Kidney (tissue), 14 donors: ENCODE results near the gene IDI2. TPM values are rescaled to one million over a fixed set of nuclear protein-coding genes. Genes with fewer than 3 reads are reported as not detected.
"Not testable (repeated sequence)": the region's sequence is repeated elsewhere in the genome, so short reads cannot be mapped to it uniquely, and the experiment has no call there.

Experiments used
- DNase-seq, 5 donors: peaks; one replicate each; pipeline ENCODE4 v3.0.0-alpha.2; 2013 to 2020
- FAIRE-seq: peaks from 2 replicates; lab custom pipeline; 2012; peaks lifted over from hg19 to GRCh38; lab: Jason Lieb, UNC
- H3K27ac ChIP-seq, 2 donors: one replicate each; pipeline ENCODE4 v1.7.0; 2013; ENCODE audit warnings: low read depth in 2 of 2, low read length in 2 of 2, inconsistent platforms in 1 of 2
- H3K27me3 ChIP-seq: one replicate; pipeline ENCODE4 v1.7.1; 2013; ENCODE audit warnings: low read length, inconsistent platforms; ENCODE audit not compliant: control insufficient read depth, insufficient read depth
- H3K36me3 ChIP-seq, 3 donors: one replicate each; pipeline versions ENCODE4 v1.7.0 to v1.7.1; 2013; ENCODE audit warnings: low read length in 3 of 3, control low read depth in 1 of 3, inconsistent platforms in 1 of 3; ENCODE audit not compliant: insufficient read depth in 3 of 3, control insufficient read depth in 2 of 3
- H3K4me1 ChIP-seq, 3 donors: one replicate each; pipeline versions ENCODE4 v1.7.0 to v1.7.1; 2013; ENCODE audit warnings: low read length in 3 of 3, inconsistent platforms in 1 of 3, low read depth in 1 of 3; ENCODE audit not compliant: control insufficient read depth in 2 of 3, insufficient read depth in 2 of 3
- H3K4me3 ChIP-seq, 3 donors: one replicate each; pipeline versions ENCODE4 v1.7.0 to v1.8.1; 2013; ENCODE audit warnings: low read length in 3 of 3, control low read depth in 1 of 3, inconsistent platforms in 1 of 3
- H3K9ac ChIP-seq, 3 donors: one replicate each; pipeline versions ENCODE4 v1.7.0 to v1.7.1; 2013; ENCODE audit warnings: low read length in 3 of 3, control low read depth in 1 of 3, inconsistent platforms in 1 of 3
- H3K9me3 ChIP-seq, 3 donors: one replicate each; pipeline versions ENCODE4 v1.7.0 to v1.7.1; 2013; ENCODE audit warnings: low read length in 3 of 3, control low read depth in 1 of 3, inconsistent platforms in 1 of 3; ENCODE audit not compliant: control insufficient read depth in 2 of 3, insufficient read depth in 1 of 3
- intact Hi-C: fragments of 100-400 bp; cut with DNase I; formaldehyde crosslinking; loops from one replicate; pipeline ENCODE4 v1.11.1; 2022
- polyA plus RNA-seq: library from polyadenylated mRNA; stranded (reverse); fragments of 350-450 nt; fragmentation: Illumina TruSeq; extraction: RNeasy Lipid Tissue Mini Kit (QIAGEN cat#74804); gene quantifications from one replicate; pipeline ENCODE4 v1.2.3, GENCODE V29; 2014; ENCODE audit warnings: low read depth, low replicate concordance; ENCODE audit not compliant: insufficient read depth
- total RNA-seq: library from RNA; stranded (reverse); fragmentation: NEBNext Ultra II Directional; extraction: Animal tissue kit (Norgen Biotek cat#: 25700); gene quantifications from one replicate; pipeline ENCODE4 v1.2.1, GENCODE V29; 2021
- TF ChIP-seq, protein P1 (sequence below): IDR thresholded peaks from 3 replicates; pipeline ENCODE4 v1.5.1; 2012; ENCODE audit warnings: mild to moderate bottlenecking, moderate library complexity, borderline replicate concordance; ENCODE audit not compliant: insufficient read depth; ENCODE audit errors: extremely low read depth
- donor health status: control.
- donor health status: control.
- donor health status: control.
- donor health status: control.
- donor health status: control.
- donor health status: DM: yes; HTN: yes; CAD: no.
- donor health status: Normal renal cell carcinoma (clear cell type).

The IDI2 gene
- total and polyA plus RNA-seq, 2 donors from 2014 or later = not detected

DNA sequence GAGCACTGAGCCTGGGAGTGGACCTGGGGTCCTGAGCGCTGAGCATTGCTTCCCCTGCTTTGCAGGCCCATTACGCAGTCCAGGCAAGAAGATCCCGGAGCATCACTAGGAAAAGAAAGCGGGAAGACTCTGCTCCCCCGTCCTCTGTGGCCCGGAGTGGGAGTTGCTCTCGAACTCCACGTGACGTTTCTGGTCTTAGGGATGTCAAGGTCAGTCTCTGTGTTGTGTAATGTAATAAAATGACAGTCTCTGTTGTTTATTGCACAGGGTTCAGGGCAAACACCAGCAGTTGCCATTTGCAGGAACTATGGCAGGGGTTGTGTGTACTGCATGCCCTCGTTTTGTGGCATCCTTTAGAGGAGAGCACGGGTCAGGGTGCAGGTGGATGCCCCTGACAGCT, 10.0 kb downstream of the IDI2 start:
- no peak for FAIRE-seq
- intact Hi-C loops = no loop called here
- peaks cover 11 to 43% (median 37%) of the 10 kb centered on the region in 3 donors for H3K36me3 ChIP-seq

DNA sequence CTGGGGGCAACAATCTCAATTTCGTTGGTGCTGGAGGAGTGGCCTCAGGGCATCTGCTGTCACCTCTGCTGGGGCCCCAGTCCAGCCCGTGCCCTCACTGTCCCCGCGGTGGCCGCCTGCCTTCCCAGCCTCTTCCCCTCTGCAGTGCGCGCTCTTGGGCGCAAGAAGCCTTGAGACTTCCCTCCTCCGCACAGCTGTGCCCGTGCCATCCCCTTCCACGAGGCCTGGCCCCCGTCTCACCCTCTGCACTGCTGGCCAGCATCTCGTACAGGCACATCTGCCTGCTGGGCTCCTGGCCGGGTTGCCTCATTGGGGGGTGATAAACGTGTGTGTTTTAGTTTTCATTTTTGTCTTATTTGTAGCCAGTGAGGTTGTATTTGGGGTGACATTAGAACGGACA, 14.0 kb downstream of the IDI2 start:
- H3K27ac ChIP-seq = no peak overlapping the region
- H3K9ac ChIP-seq = no peak overlapping the region
- H3K9me3 ChIP-seq = no peaks in the 10 kb centered on the region
- TF ChIP-seq, protein P1, sequence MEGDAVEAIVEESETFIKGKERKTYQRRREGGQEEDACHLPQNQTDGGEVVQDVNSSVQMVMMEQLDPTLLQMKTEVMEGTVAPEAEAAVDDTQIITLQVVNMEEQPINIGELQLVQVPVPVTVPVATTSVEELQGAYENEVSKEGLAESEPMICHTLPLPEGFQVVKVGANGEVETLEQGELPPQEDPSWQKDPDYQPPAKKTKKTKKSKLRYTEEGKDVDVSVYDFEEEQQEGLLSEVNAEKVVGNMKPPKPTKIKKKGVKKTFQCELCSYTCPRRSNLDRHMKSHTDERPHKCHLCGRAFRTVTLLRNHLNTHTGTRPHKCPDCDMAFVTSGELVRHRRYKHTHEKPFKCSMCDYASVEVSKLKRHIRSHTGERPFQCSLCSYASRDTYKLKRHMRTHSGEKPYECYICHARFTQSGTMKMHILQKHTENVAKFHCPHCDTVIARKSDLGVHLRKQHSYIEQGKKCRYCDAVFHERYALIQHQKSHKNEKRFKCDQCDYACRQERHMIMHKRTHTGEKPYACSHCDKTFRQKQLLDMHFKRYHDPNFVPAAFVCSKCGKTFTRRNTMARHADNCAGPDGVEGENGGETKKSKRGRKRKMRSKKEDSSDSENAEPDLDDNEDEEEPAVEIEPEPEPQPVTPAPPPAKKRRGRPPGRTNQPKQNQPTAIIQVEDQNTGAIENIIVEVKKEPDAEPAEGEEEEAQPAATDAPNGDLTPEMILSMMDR = no peak
- H3K4me1 ChIP-seq = no peaks in the 10 kb centered on the region
- H3K36me3 ChIP-seq = peaks cover 16 to 52% (median 26%) of the 10 kb centered on the region in 3 donors
- no peak for FAIRE-seq
- H3K27me3 ChIP-seq = no peaks in the 10 kb centered on the region
- H3K4me3 ChIP-seq = no peak overlapping the region
- intact Hi-C loops = no loop called here
- no peak for DNase-seq

More for the DNA sequence above, 10.0 kb downstream of the IDI2 start:
- no peaks in the 10 kb centered on the region for H3K4me1 ChIP-seq
- H3K27ac ChIP-seq = no peak overlapping the region
- TF ChIP-seq, protein P1 = no peak
- H3K9ac ChIP-seq = no peak overlapping the region
- no peak for DNase-seq
- H3K4me3 ChIP-seq = no peak overlapping the region
- H3K9me3 ChIP-seq = no peaks in the 10 kb centered on the region
- H3K27me3 ChIP-seq = no peaks in the 10 kb centered on the region

DNA sequence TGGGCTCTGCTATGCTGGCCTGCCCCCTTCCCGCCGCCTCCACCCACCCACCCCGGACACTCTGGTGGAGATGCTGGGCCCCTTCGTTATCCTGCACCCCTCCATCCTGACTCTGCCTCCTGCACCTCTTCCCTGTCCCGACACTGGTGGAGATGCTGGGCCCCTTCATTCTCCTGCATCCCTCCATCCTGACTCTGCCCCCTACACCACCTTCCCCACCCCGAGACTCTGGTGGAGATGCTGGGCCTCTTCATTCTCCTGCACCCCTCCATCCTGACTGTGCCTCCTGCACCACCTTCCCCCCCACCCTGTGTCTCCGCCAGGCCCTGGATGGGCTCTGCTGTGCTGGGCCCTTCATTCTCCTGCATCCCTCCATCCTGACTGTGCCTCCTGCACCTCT, 15.0 kb downstream of the IDI2 start:
- no peak overlapping the region for H3K4me3 ChIP-seq
- no peaks in the 10 kb centered on the region for H3K9me3 ChIP-seq
- intact Hi-C loops = no loop called here
- H3K27ac ChIP-seq = no peak overlapping the region
- H3K4me1 ChIP-seq = no peaks in the 10 kb centered on the region
- TF ChIP-seq, protein P1 = no peak
- no peaks in the 10 kb centered on the region for H3K27me3 ChIP-seq
- FAIRE-seq (no peak), DNase-seq (no peak)
- peaks cover 10 to 51% (median 20%) of the 10 kb centered on the region in 3 donors for H3K36me3 ChIP-seq
- no peak overlapping the region for H3K9ac ChIP-seq

- intact Hi-C loops, H3K9ac ChIP-seq, H3K4me3 ChIP-seq, H3K4me1 ChIP-seq, H3K9me3 ChIP-seq, H3K27ac ChIP-seq, FAIRE-seq, H3K27me3 ChIP-seq, DNase-seq: not testable (repeated sequence)
- peaks cover 10 to 53% (median 18%) of the 10 kb centered on the region in 3 donors for H3K36me3 ChIP-seq
Observed at GRCh38 chr10:1009947-1010346, 15.7 kb downstream of the IDI2 start.
